ENCODE results near the gene ODF4. TPM values are rescaled to one million over a fixed set of nuclear protein-coding genes. Genes with fewer than 3 reads are reported as not detected.

The ODF4 gene
- total RNA-seq, 1 experiment from 2014 or later: not detected

DNA sequence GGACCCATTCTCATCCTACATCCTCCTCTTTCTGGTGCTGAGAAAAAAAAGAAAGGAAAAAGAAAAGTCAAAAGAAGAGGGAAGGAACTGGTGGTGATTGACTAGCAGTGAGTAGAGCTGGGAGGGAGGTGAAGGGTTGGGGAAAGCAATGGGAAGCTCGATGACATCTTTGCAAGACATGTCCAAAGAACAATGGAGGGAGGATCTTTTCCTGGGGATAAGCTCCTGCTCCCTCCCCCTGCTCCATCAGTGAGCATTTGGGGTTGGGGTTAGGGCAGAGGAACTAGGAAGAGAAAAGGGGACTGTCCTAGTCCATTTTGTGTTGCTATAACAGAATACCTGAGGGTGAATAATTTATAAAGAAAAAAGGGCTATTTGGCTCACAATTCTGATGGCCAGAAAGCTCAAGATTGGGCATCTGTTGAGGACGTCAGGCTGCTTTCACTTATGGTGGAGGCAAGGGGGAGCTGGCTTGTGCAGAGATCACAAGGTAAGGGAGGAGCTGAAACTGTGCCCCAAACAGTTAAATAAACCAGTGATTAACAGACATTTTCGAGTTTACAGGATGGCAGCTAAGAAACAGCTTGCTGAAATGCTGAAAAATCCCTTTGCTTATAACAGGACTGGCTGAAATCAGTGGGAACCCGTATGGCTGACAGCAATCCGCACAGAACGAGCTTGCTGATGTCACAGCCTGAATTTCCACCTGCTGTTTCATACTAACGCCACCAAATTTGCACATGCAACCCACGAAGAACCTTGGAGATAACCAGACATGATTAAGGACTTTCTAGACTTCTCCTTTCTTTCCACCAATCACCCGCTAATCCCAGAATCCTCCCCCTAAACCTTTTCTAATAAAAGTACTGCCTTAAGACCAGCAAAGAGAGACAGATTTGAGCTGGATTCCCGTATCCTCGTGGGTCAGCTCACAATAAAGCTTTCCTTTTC is 1.6 kb upstream of the ODF4 start:
- H3K4me2 ChIP-seq (ENCODE audit: low read length): no peak overlapping the region
- intact Hi-C loops (cut with micrococcal nuclease): no loop called here
- ATAC-seq: no peak

DNA sequence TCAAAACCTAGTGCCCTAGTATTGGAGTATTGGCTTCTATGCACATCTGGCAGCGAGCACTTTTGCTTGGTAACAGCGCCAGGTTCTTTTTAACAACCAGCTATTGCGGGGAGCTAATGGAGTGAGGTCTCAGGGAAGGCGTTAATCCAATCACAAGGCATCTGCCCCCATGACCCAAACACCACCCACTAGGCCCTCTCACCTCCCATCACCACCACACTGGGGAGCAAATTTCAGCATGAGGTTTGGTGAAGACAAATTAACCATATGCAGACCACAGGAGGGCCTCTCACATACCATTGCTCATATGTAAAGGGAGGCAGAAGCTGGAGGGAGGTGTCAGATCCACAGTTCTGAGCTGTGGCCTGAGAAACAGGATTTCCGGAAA is 893 bp upstream of the ODF4 start:
- ChIA-PET CTCF (interaction anchor here (0.5 kb wide), 1 partner anchor 264 kb away, joined by 8 read pairs; no protein-coding TSS in a partner anchor), POLR2A (ENCODE audit: unreplicated experiment) (no interaction called here)
- Histone ChIP-seq H3K9ac (ENCODE audit: low read length) (no peak overlapping the region), H2AFZ (ENCODE audit: low read length) (no peak overlapping the region), H4K20me1 (ENCODE audit: low read length) (no peaks in the 10 kb centered on the region), H3K79me2 (ENCODE audit: low read length) (no peaks in the 10 kb centered on the region), H3K4me3 (ENCODE audit: low read length) (no peak overlapping the region), H3K27ac (ENCODE audit: low read length) (no peak overlapping the region), H3K36me3 (ENCODE audit: low read depth, low read length) (no peaks in the 10 kb centered on the region), H3K9me3 (ENCODE audit: low read length) (no peaks in the 10 kb centered on the region), H3K4me1 (ENCODE audit: insufficient read depth, low read length) (no peaks in the 10 kb centered on the region), H3K27me3 (ENCODE audit: low read length) (no peaks in the 10 kb centered on the region), H3K4me2 (ENCODE audit: low read length) (no peak overlapping the region), H3F3A (ENCODE audit: low read length, unreplicated experiment) (no peaks in the 10 kb centered on the region), H3K9me2 (replicated peaks; ENCODE audit: low read length) (no peaks in the 10 kb centered on the region)
- intact Hi-C loops (cut with micrococcal nuclease): no loop called here
- TF ChIP-seq EZH2phosphoT487 (IDR thresholded peaks at IDR 0.05; ENCODE audit: borderline replicate concordance, low read length): no peak
- TF ChIP-seq EZH2 (IDR thresholded peaks at IDR 0.05; ENCODE audit: low read length, unreplicated experiment): no peak
- TF ChIP-seq, protein P1, sequence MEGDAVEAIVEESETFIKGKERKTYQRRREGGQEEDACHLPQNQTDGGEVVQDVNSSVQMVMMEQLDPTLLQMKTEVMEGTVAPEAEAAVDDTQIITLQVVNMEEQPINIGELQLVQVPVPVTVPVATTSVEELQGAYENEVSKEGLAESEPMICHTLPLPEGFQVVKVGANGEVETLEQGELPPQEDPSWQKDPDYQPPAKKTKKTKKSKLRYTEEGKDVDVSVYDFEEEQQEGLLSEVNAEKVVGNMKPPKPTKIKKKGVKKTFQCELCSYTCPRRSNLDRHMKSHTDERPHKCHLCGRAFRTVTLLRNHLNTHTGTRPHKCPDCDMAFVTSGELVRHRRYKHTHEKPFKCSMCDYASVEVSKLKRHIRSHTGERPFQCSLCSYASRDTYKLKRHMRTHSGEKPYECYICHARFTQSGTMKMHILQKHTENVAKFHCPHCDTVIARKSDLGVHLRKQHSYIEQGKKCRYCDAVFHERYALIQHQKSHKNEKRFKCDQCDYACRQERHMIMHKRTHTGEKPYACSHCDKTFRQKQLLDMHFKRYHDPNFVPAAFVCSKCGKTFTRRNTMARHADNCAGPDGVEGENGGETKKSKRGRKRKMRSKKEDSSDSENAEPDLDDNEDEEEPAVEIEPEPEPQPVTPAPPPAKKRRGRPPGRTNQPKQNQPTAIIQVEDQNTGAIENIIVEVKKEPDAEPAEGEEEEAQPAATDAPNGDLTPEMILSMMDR (conservative IDR thresholded peaks at IDR 0.05; ENCODE audit: low read depth, low read length): no peak
- no peak for DNase-seq
- no peak for ATAC-seq
- BruUV-seq (replicated peaks): no TSS peak

More for the DNA sequence above, 1.6 kb upstream of the ODF4 start:
- H4K20me1 ChIP-seq (ENCODE audit: low read length): no peaks in the 10 kb centered on the region
- POLR2A ChIA-PET (ENCODE audit: unreplicated experiment): interaction anchor here (0.6 kb wide), 1 partner anchor 165 kb away, joined by 4 read pairs; no protein-coding TSS in a partner anchor
- CTCF ChIA-PET: interaction anchor here (0.5 to 0.7 kb wide), 2 partner anchors 10 to 264 kb away, joined by 3 to 8 read pairs; no protein-coding TSS in a partner anchor
- H3F3A ChIP-seq (ENCODE audit: low read length, unreplicated experiment): no peaks in the 10 kb centered on the region
- no peak for DNase-seq
- H3K27ac ChIP-seq (ENCODE audit: low read length): no peak overlapping the region
- no peak overlapping the region for H3K4me3 ChIP-seq (ENCODE audit: low read length)
- TF ChIP-seq EZH2 (IDR thresholded peaks at IDR 0.05; ENCODE audit: low read length, unreplicated experiment) (no peak), EZH2phosphoT487 (IDR thresholded peaks at IDR 0.05; ENCODE audit: borderline replicate concordance, low read length) (no peak)
- TF ChIP-seq, protein P1 (conservative IDR thresholded peaks at IDR 0.05; ENCODE audit: low read depth, low read length): no peak
- H2AFZ ChIP-seq (ENCODE audit: low read length): no peak overlapping the region
- no TSS peak for BruUV-seq (replicated peaks)
- H3K79me2 ChIP-seq (ENCODE audit: low read length): no peaks in the 10 kb centered on the region
- no peaks in the 10 kb centered on the region for H3K9me2 ChIP-seq (replicated peaks; ENCODE audit: low read length)
- no peak overlapping the region for H3K9ac ChIP-seq (ENCODE audit: low read length)
- H3K36me3 ChIP-seq (ENCODE audit: low read depth, low read length): no peaks in the 10 kb centered on the region
- no peaks in the 10 kb centered on the region for H3K27me3 ChIP-seq (ENCODE audit: low read length)
- no peaks in the 10 kb centered on the region for H3K4me1 ChIP-seq (ENCODE audit: insufficient read depth, low read length)
- H3K9me3 ChIP-seq (ENCODE audit: low read length): no peaks in the 10 kb centered on the region

DNA sequence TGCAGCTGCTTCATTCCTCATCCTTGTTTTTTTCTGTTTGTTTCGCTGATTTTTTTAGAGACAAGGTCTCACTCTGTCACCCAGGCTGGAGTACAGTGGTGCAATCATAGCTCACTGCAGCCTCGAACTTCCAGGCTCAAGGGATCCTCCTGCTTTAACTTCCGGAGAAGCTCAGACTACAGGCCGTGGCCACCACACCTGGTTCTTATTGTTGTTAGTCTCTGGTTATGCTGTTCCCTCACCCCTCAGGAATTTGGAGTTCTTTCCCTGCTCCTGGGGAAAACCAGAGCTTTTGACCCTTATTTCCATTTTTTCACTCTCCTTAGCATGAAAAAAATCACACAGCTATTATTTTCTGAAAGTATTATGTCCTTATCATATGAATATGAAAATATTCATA is 1.8 kb downstream of the ODF4 start:
- intact Hi-C loops (cut with micrococcal nuclease): no loop called here
- Histone ChIP-seq H3F3A (ENCODE audit: low read length, unreplicated experiment) (no peaks in the 10 kb centered on the region), H3K27ac (ENCODE audit: low read length) (no peak overlapping the region), H3K4me3 (ENCODE audit: low read length) (no peak overlapping the region), H4K20me1 (ENCODE audit: low read length) (no peaks in the 10 kb centered on the region), H3K9me3 (ENCODE audit: low read length) (no peaks in the 10 kb centered on the region), H3K79me2 (ENCODE audit: low read length) (no peaks in the 10 kb centered on the region), H3K9ac (ENCODE audit: low read length) (no peak overlapping the region), H2AFZ (ENCODE audit: low read length) (no peak overlapping the region), H3K27me3 (ENCODE audit: low read length) (no peaks in the 10 kb centered on the region), H3K4me1 (ENCODE audit: insufficient read depth, low read length) (no peaks in the 10 kb centered on the region), H3K4me2 (ENCODE audit: low read length) (no peak overlapping the region), H3K36me3 (ENCODE audit: low read depth, low read length) (no peaks in the 10 kb centered on the region), H3K9me2 (replicated peaks; ENCODE audit: low read length) (no peaks in the 10 kb centered on the region)
- TF ChIP-seq EZH2phosphoT487 (IDR thresholded peaks at IDR 0.05; ENCODE audit: borderline replicate concordance, low read length) (no peak), EZH2 (IDR thresholded peaks at IDR 0.05; ENCODE audit: low read length, unreplicated experiment) (no peak)
- TF ChIP-seq, protein P1 (conservative IDR thresholded peaks at IDR 0.05; ENCODE audit: low read depth, low read length): no peak
- DNase-seq (no peak), ATAC-seq (no peak)
- ChIA-PET POLR2A (ENCODE audit: unreplicated experiment) (interaction anchor here (0.6 to 1.2 kb wide), 2 partner anchors 9 to 41 kb away, joined by 3 read pairs; no protein-coding TSS in a partner anchor), CTCF (no interaction called here)
- BruUV-seq (replicated peaks): no TSS peak
